Activated CD8-positive, alpha-beta memory T cell treated with anti-CD3 and anti-CD28 coated beads, Interleukin-2, amount 10 ng/mL, durations not matched to agents 7 days and 5 days (primary cell): ENCODE data around the gene PLEKHA6. TPM values are rescaled to one million over a fixed set of nuclear protein-coding genes. Genes with fewer than 3 reads are reported as not detected.

Source experiments
- ATAC-seq: fragments of 150-1000 bp; cut with Tn5 transposase; one replicate; pipeline ENCODE4 v1.10.0; 2021; ENCODE audit warnings: moderate library complexity
- CTCF ChIA-PET: fragments of 350-600 bp; sonication (Branson Sonifier 250); formaldehyde crosslinking; loops from one replicate; lab custom pipeline; 2021; ENCODE audit warnings: antibody characterized with exemption; lab: Charles Lee
- DNase-seq: peaks from one replicate; pipeline ENCODE4 v3.0.0-alpha.2; 2020
- H3K27ac Mint-ChIP-seq: one replicate; pipeline ENCODE4 v1.8.0; 2021; ENCODE audit warnings: mild to moderate bottlenecking, mixed read lengths
- H3K27me3 Mint-ChIP-seq: one replicate; pipeline ENCODE4 v1.8.0; 2021; ENCODE audit warnings: mixed read lengths
- H3K36me3 Mint-ChIP-seq: one replicate; pipeline ENCODE4 v1.8.0; 2021; ENCODE audit warnings: mild to moderate bottlenecking, mixed read lengths
- H3K4me1 Mint-ChIP-seq: one replicate; pipeline ENCODE4 v1.8.0; 2021; ENCODE audit warnings: mixed read lengths
- H3K4me3 Mint-ChIP-seq: one replicate; pipeline ENCODE4 v1.8.0; 2021; ENCODE audit warnings: mild to moderate bottlenecking, moderate library complexity, mixed read lengths
- H3K9me3 Mint-ChIP-seq: one replicate; pipeline ENCODE4 v1.8.0; 2022; ENCODE audit warnings: low read depth, mixed read lengths
- total RNA-seq, 2 experiments: library from RNA; stranded (reverse); gene quantifications; one replicate each; pipeline ENCODE4 v1.2.3, GENCODE V29; 2021

PLEKHA6 gene
- total RNA-seq, 2 experiments from 2014 or later: 0.02 to 0.29 TPM

DNA sequence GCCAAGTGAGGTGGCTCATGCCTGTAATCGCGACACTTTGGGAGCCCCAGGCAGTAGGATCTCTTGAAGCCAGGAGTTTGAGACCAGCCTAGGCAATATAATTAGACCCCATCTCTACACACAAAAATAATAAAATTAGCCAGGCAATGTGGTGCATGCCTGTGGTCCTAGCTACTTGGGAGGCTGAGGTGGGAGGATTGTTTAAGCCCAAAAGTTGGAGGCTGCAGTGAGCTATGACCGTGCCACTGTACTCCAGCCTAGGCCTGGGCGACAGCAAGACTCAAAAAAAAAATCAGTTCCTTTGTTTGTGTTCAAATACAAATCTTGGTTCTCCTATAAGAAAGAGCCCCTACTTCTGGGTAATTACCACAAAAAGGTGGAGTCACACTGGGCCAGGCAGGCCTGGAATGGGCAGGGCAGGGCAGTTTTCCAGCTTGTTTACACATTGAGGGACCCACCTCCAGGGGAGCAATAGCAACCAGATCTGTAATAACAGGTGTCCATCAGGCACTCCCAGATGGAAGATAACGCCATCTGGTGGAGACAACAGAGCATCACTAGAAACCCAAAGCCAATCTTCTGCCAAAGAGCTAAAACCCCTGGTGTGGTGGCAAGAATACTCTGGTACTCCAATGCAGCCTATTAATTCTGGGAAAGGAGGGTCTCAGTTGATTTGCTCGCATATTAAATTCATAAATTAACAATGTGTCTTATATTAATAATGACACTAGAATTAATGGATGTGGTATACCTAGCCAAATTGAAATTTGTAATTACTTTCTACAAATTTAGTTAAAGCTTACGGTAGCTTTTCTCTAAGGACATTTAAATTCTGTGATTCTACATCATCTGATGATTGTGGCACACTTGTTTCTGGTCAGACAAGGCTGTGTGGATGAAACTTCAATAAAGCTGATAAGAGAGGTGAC, 38.7 kb upstream of the PLEKHA6 start:
- CTCF ChIA-PET: interaction anchor here (0.6 to 6.2 kb wide), 40 partner anchors 9 to 1305 kb away, joined by 3 to 66 read pairs (median 5); no protein-coding TSS in a partner anchor
- H3K36me3 Mint-ChIP-seq: peaks cover 33% of the 10 kb centered on the region
- H3K9me3 Mint-ChIP-seq: no peaks in the 10 kb centered on the region
- H3K4me3 Mint-ChIP-seq: no peak overlapping the region
- H3K27ac Mint-ChIP-seq: no peak overlapping the region
- DNase-seq (peak; percentile 75), ATAC-seq (peak; percentile 84)
- H3K4me1 Mint-ChIP-seq: peaks cover 2% of the 10 kb centered on the region
- H3K27me3 Mint-ChIP-seq: no peaks in the 10 kb centered on the region

DNA sequence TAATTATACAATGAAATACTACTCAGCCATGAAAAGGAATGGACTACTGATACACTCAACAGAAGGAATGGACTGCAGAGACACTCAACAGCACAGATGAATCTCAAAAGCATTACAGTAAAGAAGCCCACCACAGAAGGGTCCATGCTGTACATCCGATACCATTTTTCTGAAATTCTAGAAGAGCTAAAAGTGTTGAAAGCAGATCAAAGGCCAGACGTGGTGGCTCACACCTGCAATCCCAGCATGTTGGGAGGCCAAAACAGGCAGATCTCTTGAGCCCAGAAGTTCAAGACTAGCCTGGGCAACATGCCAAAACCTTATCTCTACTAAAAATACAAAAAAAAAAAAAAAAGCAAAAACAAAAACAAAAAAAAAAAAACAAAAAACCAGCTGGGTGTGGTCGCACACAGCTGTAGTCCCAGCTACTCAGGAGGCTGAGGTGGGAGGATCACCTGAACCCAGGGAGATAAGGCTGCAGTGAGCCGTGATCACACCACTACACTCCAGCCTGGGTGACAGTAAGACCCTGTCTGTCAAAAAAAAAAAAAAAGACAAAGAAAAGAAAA, 36.4 kb upstream of the PLEKHA6 start:
- no peak overlapping the region for H3K4me3 Mint-ChIP-seq
- H3K27me3 Mint-ChIP-seq: no peaks in the 10 kb centered on the region
- DNase-seq (peak; percentile 0), ATAC-seq (no peak)
- no peaks in the 10 kb centered on the region for H3K4me1 Mint-ChIP-seq
- peaks cover 29% of the 10 kb centered on the region for H3K36me3 Mint-ChIP-seq
- H3K9me3 Mint-ChIP-seq: no peaks in the 10 kb centered on the region
- CTCF ChIA-PET: interaction anchor here (2.8 to 6.2 kb wide), 5 partner anchors 13 to 107 kb away, joined by 9 to 66 read pairs (median 22); no protein-coding TSS in a partner anchor
- no peak overlapping the region for H3K27ac Mint-ChIP-seq

DNA sequence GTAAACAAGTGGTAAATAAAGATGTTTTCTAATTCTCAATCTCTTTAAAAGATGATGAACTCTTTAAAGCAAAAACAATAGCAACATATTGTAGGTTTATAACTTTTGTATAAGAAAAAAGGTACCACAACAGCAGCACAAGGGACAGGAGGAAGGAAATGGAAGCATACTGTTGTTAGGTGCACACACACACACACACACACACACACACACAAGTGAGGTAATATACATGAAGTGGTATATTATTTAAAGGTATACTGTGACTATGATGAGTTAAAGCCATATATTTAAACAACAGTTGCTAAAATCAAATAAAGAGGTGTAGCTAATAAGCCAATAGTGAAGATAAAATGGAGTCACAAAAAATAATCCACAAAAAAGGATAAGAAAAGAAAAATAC, 31.9 kb upstream of the PLEKHA6 start:
- ATAC-seq: no peak
- no peak overlapping the region for H3K4me3 Mint-ChIP-seq
- no peaks in the 10 kb centered on the region for H3K4me1 Mint-ChIP-seq
- no peaks in the 10 kb centered on the region for H3K9me3 Mint-ChIP-seq
- CTCF ChIA-PET: no interaction called here
- H3K27ac Mint-ChIP-seq: no peak overlapping the region
- peaks cover 9% of the 10 kb centered on the region for H3K36me3 Mint-ChIP-seq
- DNase-seq: no peak
- H3K27me3 Mint-ChIP-seq: no peaks in the 10 kb centered on the region

GRCh38 chr1:204390751-204391466, 31.2 kb upstream of the PLEKHA6 start:
- CTCF ChIA-PET: interaction anchor here (1.2 to 3.5 kb wide), 2 partner anchors 7 to 143 kb away, joined by 3 to 24 read pairs; no protein-coding TSS in a partner anchor
- no peak overlapping the region for H3K4me3 Mint-ChIP-seq
- ATAC-seq: no peak
- H3K27me3 Mint-ChIP-seq: no peaks in the 10 kb centered on the region
- no peaks in the 10 kb centered on the region for H3K4me1 Mint-ChIP-seq
- H3K27ac Mint-ChIP-seq: no peak overlapping the region
- peaks cover 3% of the 10 kb centered on the region for H3K36me3 Mint-ChIP-seq
- DNase-seq: no peak
- no peaks in the 10 kb centered on the region for H3K9me3 Mint-ChIP-seq

GRCh38 chr1:204385727-204386126, 26.0 kb upstream of the PLEKHA6 start:
- CTCF ChIA-PET: interaction anchor here (2.1 to 3.2 kb wide), 3 partner anchors 13 to 45 kb away, joined by 5 to 14 read pairs (median 9); no protein-coding TSS in a partner anchor
- Mint-ChIP-seq H3K4me1 (peaks cover 4% of the 10 kb centered on the region), H3K9me3 (no peaks in the 10 kb centered on the region), H3K27ac (no peak overlapping the region), H3K27me3 (peaks cover 5% of the 10 kb centered on the region), H3K36me3 (no peaks in the 10 kb centered on the region), H3K4me3 (no peak overlapping the region)
- ATAC-seq (no peak), DNase-seq (no peak)

DNA sequence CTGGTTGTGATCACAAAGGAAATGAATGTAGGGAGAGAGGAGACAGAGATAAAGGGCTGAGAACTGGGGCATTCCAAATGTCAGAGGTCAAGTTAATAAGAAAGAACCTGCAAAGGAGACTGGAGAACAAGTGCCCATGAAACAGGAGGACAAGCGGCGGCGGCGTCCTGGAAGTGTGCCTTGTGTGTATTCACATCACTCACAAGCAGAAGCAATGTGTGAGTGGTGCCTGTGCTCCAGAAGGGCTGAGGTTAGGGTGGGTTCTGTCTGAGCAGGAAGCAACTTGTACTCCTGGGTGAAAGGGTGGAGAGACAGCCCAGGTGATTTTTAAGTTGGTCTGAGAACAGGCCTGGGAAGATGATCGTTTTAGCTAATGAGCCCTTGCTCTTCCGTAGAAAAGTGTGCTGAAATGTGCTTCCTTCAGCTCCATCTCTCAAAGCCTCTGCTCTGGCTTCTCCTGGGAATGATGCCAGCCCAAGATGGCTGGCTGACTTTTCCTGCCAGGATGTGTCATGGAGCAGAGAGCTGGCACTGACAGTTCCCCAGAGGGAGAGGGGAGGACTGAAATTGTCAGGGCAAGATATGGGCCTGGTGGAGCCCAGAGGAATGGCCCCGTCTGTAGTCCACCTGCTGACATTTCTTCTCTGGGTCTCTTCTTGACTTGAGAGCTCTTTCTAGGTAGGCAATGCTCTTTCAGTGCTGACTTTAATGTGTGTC, 25.1 kb upstream of the PLEKHA6 start:
- CTCF ChIA-PET: interaction anchor here (2.1 to 3.2 kb wide), 2 partner anchors 14 to 46 kb away, joined by 9 to 14 read pairs; no protein-coding TSS in a partner anchor
- ATAC-seq: no peak
- H3K4me3 Mint-ChIP-seq: no peak overlapping the region

GRCh38 chr1:204383163-204383904, 23.6 kb upstream of the PLEKHA6 start:
- Mint-ChIP-seq H3K36me3 (no peaks in the 10 kb centered on the region), H3K4me1 (peaks cover 6% of the 10 kb centered on the region), H3K4me3 (no peak overlapping the region), H3K9me3 (no peaks in the 10 kb centered on the region), H3K27me3 (peaks cover 25% of the 10 kb centered on the region), H3K27ac (no peak overlapping the region)
- CTCF ChIA-PET: interaction anchor here (1.3 to 6.0 kb wide), 4 partner anchors 11 to 24 kb away, joined by 4 to 41 read pairs (median 21); no protein-coding TSS in a partner anchor
- DNase-seq (no peak), ATAC-seq (no peak)

More for the DNA sequence above, 25.1 kb upstream of the PLEKHA6 start:
- Mint-ChIP-seq H3K4me1 (peaks cover 4% of the 10 kb centered on the region), H3K36me3 (no peaks in the 10 kb centered on the region), H3K27ac (no peak overlapping the region), H3K9me3 (no peaks in the 10 kb centered on the region), H3K27me3 (peaks cover 14% of the 10 kb centered on the region)
- no peak for DNase-seq

DNA sequence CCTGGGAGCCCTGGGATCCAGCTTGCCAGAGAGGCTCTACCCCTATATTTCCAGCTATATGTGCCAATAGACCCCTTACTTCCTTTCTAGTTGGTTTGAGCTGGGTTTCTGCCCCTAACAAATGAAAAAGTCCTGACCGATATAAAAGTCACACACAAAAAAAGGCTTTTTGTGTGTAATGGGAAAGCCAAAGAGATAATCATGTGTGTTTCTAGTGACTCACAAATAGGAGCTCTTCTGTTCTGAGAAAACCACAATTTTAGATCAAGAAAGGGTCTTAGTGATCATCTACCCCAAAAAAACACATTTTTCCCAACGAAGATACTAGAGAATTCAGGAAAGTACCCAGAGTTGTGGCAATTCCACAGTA, 23.0 kb upstream of the PLEKHA6 start:
- H3K9me3 Mint-ChIP-seq: no peaks in the 10 kb centered on the region
- H3K4me1 Mint-ChIP-seq: peaks cover 11% of the 10 kb centered on the region
- H3K27ac Mint-ChIP-seq: no peak overlapping the region
- H3K27me3 Mint-ChIP-seq: peaks cover 31% of the 10 kb centered on the region
- no peak for DNase-seq
- CTCF ChIA-PET: interaction anchor here (1.2 to 6.0 kb wide), 5 partner anchors 11 to 219 kb away, joined by 3 to 41 read pairs (median 6); no protein-coding TSS in a partner anchor
- no peak for ATAC-seq
- no peaks in the 10 kb centered on the region for H3K36me3 Mint-ChIP-seq
- H3K4me3 Mint-ChIP-seq: no peak overlapping the region

GRCh38 chr1:204380293-204380831, 20.6 kb upstream of the PLEKHA6 start:
- peaks cover 11% of the 10 kb centered on the region for H3K4me1 Mint-ChIP-seq
- CTCF ChIA-PET: interaction anchor here (1.2 to 6.0 kb wide), 5 partner anchors 10 to 427 kb away, joined by 3 to 41 read pairs (median 7); no protein-coding TSS in a partner anchor

DNA sequence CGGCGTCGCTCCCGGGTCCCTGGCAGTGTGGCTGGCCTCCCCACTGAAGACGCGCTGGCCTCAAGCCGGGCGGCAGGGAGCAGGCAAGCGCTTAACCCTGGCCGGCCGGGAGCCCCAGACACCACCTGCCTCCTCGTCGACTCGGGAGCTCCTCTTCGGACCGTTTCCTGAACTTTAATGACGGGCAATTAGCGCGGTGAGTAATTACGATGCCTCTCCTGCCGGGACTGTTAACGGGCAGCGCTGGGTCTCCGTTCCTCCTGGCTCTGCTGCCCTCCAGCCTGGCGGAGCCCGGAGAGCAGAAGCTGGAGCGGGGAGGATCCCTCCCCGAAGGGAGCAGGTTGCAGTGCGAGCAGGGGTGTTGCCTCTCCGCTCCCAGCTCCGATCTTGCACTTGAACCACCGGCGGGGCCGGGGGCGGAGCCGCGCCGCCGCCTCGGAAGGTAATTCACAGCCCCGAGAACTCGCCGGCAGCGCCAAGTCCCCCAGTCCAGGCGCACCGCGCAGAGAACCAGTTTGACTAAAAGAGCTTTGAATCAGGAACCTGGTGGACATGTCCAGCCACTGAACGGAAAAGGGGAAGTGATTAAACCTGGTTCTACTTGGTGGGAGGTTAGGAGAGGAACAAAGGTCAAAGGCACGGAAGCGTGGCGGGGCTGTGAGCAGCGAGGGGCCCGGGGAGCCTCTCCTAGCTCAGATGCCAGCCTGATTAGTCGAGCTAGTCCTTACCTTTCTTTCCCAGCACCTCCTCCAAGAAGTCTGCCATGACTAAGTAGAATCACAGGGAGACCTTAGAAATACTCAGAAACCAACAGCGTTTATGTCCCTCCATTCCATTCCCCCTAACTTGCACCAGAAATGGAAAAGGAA, 18.3 kb upstream of the PLEKHA6 start:
- H3K4me1 Mint-ChIP-seq: peaks cover 11% of the 10 kb centered on the region
- H3K27ac Mint-ChIP-seq: no peak overlapping the region

More at GRCh38 chr1:204380293-204380831, 20.6 kb upstream of the PLEKHA6 start:
- DNase-seq: no peak
- ATAC-seq: no peak
- H3K36me3 Mint-ChIP-seq: no peaks in the 10 kb centered on the region
- H3K27me3 Mint-ChIP-seq: peaks cover 44% of the 10 kb centered on the region
- no peak overlapping the region for H3K27ac Mint-ChIP-seq
- H3K4me3 Mint-ChIP-seq: no peak overlapping the region
- no peaks in the 10 kb centered on the region for H3K9me3 Mint-ChIP-seq

More for the DNA sequence above, 18.3 kb upstream of the PLEKHA6 start:
- CTCF ChIA-PET: interaction anchor here (0.8 to 6.0 kb wide), 8 partner anchors 14 to 429 kb away, joined by 3 to 36 read pairs (median 5); partner anchors contain the start of gene PIK3C2B
- peaks cover 44% of the 10 kb centered on the region for H3K27me3 Mint-ChIP-seq
- peak overlapping the region; percentile 73 for H3K4me3 Mint-ChIP-seq
- ATAC-seq (peak; percentile 74), DNase-seq (peak; percentile 55)
- no peaks in the 10 kb centered on the region for H3K36me3 Mint-ChIP-seq
- H3K9me3 Mint-ChIP-seq: no peaks in the 10 kb centered on the region
